HEK293T (cell line): ENCODE results near the gene KRTAP5-5.
"Not testable (repeated sequence)": the region's sequence is repeated elsewhere in the genome, so short reads cannot be mapped to it uniquely, and the experiment has no call there.

Experiments used
- BHLHE40 ChIP-seq: fragments of 450-650 bp; IDR thresholded peaks from 2 replicates; pipeline ENCODE4 v1.6.1; 2016; ENCODE audit warnings: mild to moderate bottlenecking, moderate library complexity, borderline replicate concordance
- CTBP1 ChIP-seq: fragments of 450-650 bp; IDR thresholded peaks from 2 replicates; pipeline ENCODE4 v1.6.1; 2016; ENCODE audit warnings: borderline replicate concordance
- ELF4 ChIP-seq: fragments of 450-650 bp; IDR thresholded peaks from 2 replicates; pipeline ENCODE4 v1.6.1; 2017; ENCODE audit warnings: antibody characterized with exemption
- FOXA1 ChIP-seq: fragments of 450-650 bp; IDR thresholded peaks from 2 replicates; pipeline ENCODE4 v1.6.1; 2016; ENCODE audit warnings: mild to moderate bottlenecking
- HDGF ChIP-seq: fragments of 450-650 bp; IDR thresholded peaks from 2 replicates; pipeline ENCODE4 v1.6.1; 2017; ENCODE audit warnings: antibody characterized with exemption, borderline replicate concordance
- L3MBTL2 ChIP-seq: fragments of 450-650 bp; conservative IDR thresholded peaks from 2 replicates; pipeline ENCODE4 v1.6.1; 2016; ENCODE audit warnings: mild to moderate bottlenecking
- PKNOX1 ChIP-seq: fragments of 450-650 bp; IDR thresholded peaks from 2 replicates; pipeline ENCODE4 v1.6.1; 2016
- SP1 ChIP-seq: fragments of 450-650 bp; IDR thresholded peaks from 2 replicates; pipeline ENCODE4 v1.6.1; 2017
- SUZ12 ChIP-seq: fragments of 450-650 bp; IDR thresholded peaks from 2 replicates; pipeline ENCODE4 v1.6.1; 2016; ENCODE audit warnings: mild to moderate bottlenecking
- TARDBP ChIP-seq: fragments of 450-650 bp; IDR thresholded peaks from 2 replicates; pipeline ENCODE4 v1.6.1; 2016

- not testable (repeated sequence) for TF ChIP-seq BHLHE40, FOXA1, HDGF, TARDBP, PKNOX1, SP1, CTBP1, SUZ12, ELF4, L3MBTL2
Measured at GRCh38 chr11:1607156-1607845, 22.3 kb upstream of the KRTAP5-5 start.
